K562 (cell line): ENCODE data around the gene LMAN2. TPM values are rescaled to one million over a fixed set of nuclear protein-coding genes. Genes with fewer than 3 reads are reported as not detected.

Experiments
- CBX2 ChIP-seq: fragments of 200-600 bp; sonication (generic); IDR thresholded peaks from one replicate; pipeline ENCODE4 v1.6.1; 2012; ENCODE audit warnings: mild to moderate bottlenecking, low read length, inconsistent platforms; ENCODE audit not compliant: insufficient read depth, poor library complexity, severe bottlenecking
- CBX8 ChIP-seq: fragments of 200-600 bp; sonication (generic); IDR thresholded peaks from 2 replicates; pipeline ENCODE4 v1.6.1; 2012; ENCODE audit warnings: borderline replicate concordance, mixed run types, low read depth, mild to moderate bottlenecking, moderate library complexity, mixed read lengths, low read length, control low read depth, inconsistent platforms; ENCODE audit not compliant: poor library complexity, severe bottlenecking; ENCODE audit errors: extremely low read depth
- DIDO1 ChIP-seq: fragments of 450-650 bp; IDR thresholded peaks from 2 replicates; pipeline ENCODE4 v1.6.1; 2016; ENCODE audit warnings: low read depth, missing biosample characterization, missing genetic modification characterization
- ETV6 ChIP-seq, 3 experiments: fragments of 150-350 bp in 1 of 3; sonication (generic) in 1 of 3; formaldehyde crosslinking in 1 of 3; IDR thresholded peaks; 2 replicates each; pipeline versions ENCODE4 v1.6.1 to v1.8.0; 2014 to 2022; ENCODE audit warnings: borderline replicate concordance in 2 of 3, low read depth in 2 of 3, antibody characterized with exemption in 1 of 3, low read length in 1 of 3, mild to moderate bottlenecking in 1 of 3, missing genetic modification reagents in 1 of 3
- HDGF ChIP-seq: fragments of 450-650 bp; IDR thresholded peaks from 2 replicates; pipeline ENCODE4 v1.6.1; 2016
- JUN ChIP-seq, 2 experiments: sonication (generic) in 1 of 2; formaldehyde crosslinking in 1 of 2; IDR thresholded peaks; 2 replicates each; pipeline versions ENCODE4 v1.6.1 to v1.8.0; 2012 to 2022; ENCODE audit warnings: borderline replicate concordance in 2 of 2, mild to moderate bottlenecking in 2 of 2, improper control_type of control experiment in 1 of 2, low read depth in 1 of 2, low read length in 1 of 2, missing genetic modification reagents in 1 of 2
- KAT2B ChIP-seq: IDR thresholded peaks from one replicate; pipeline ENCODE4 v1.6.1; 2012; ENCODE audit warnings: low read depth, mild to moderate bottlenecking, control low read depth, inconsistent platforms, low read length, moderate library complexity
- MAZ ChIP-seq, 2 experiments: fragments of 450-650 bp in 1 of 2; sonication (generic) in 1 of 2; formaldehyde crosslinking; IDR thresholded peaks in 1 of 2; conservative IDR thresholded peaks in 1 of 2; 2 replicates each; pipeline versions ENCODE4 v1.4.0 to v1.5.0; 2020; ENCODE audit warnings: mild to moderate bottlenecking in 1 of 2, missing genetic modification reagents in 1 of 2
- NELFE ChIP-seq: IDR thresholded peaks from 2 replicates; pipeline ENCODE4 v1.6.1; 2011; ENCODE audit warnings: mild to moderate bottlenecking; ENCODE audit not compliant: insufficient read depth, insufficient read length
- NUFIP1 ChIP-seq: fragments of 450-650 bp; IDR thresholded peaks from 2 replicates; pipeline ENCODE4 v1.6.1; 2018; ENCODE audit not compliant: partially characterized antibody
- SMAD4 ChIP-seq: fragments of 250-450 bp; sonication (Bioruptor Pico); conservative IDR thresholded peaks from 2 replicates; pipeline ENCODE4 v1.8.0; 2021; ENCODE audit warnings: inconsistent platforms, mild to moderate bottlenecking, moderate library complexity
- STAT5B ChIP-seq: fragments of 250-450 bp; sonication (Bioruptor Pico); IDR thresholded peaks from 2 replicates; pipeline ENCODE4 v1.8.0; 2021; ENCODE audit warnings: mild to moderate bottlenecking, inconsistent platforms
- ZBTB1 ChIP-seq: sonication (generic); formaldehyde crosslinking; IDR thresholded peaks from 2 replicates; pipeline ENCODE4 v1.8.1; 2023; ENCODE audit warnings: missing genetic modification reagents, low read depth, mild to moderate bottlenecking, borderline replicate concordance
- ZNF24 ChIP-seq: fragments of 450-650 bp; IDR thresholded peaks from 2 replicates; pipeline ENCODE4 v1.6.1; 2016
- ZNF830 ChIP-seq: fragments of 250-450 bp; sonication (Bioruptor Pico); IDR thresholded peaks from 2 replicates; pipeline ENCODE4 v1.5.0; 2021; ENCODE audit warnings: mild to moderate bottlenecking
- polyA plus RNA-seq, 8 experiments: library from polyadenylated mRNA; depleted of rRNA in 4 of 8; stranded (reverse) in 5 of 8; unstranded in 3 of 8; fragments of >200 nt; fragmentation: Nextera tagmentation in 2 of 8; fragmentation: Illumina TruSeq in 1 of 8; extraction: Ambion mirVana in 2 of 8; extraction: Trizol in 1 of 8; gene quantifications; 2 replicates each; pipeline versions ENCODE4 v1.2.1 to v1.2.3, GENCODE V29; 2011 to 2014; ENCODE audit warnings: inconsistent platforms in 1 of 8, missing spikeins in 1 of 8
- total RNA-seq, 7 experiments: library from RNA; depleted of rRNA in 6 of 7; stranded (reverse); fragments of >200 nt in 6 of 7; fragmentation: Illumina TruSeq in 2 of 7; extraction: Trizol in 2 of 7; gene quantifications; 2 replicates each; pipeline versions ENCODE4 v1.2.1 to v1.2.3, GENCODE V29; 2011 to 2021; ENCODE audit warnings: low replicate concordance in 1 of 7
- TF ChIP-seq, protein P1 (sequence below): fragments of 450-650 bp; IDR thresholded peaks from 2 replicates; pipeline ENCODE4 v1.6.1; 2018; ENCODE audit not compliant: partially characterized antibody
- TF ChIP-seq, protein P2 (sequence below): sonication (generic); formaldehyde crosslinking; IDR thresholded peaks from 2 replicates; pipeline ENCODE4 v1.8.0; 2022; ENCODE audit warnings: mild to moderate bottlenecking, missing genetic modification reagents
- TF ChIP-seq, protein P3 (sequence below): fragments of 250-450 bp; sonication (Bioruptor Pico); IDR thresholded peaks from 2 replicates; pipeline ENCODE4 v1.5.0; 2020; ENCODE audit warnings: mild to moderate bottlenecking, borderline replicate concordance

Gene LMAN2
- total and polyA plus RNA-seq, 9 of the 15 experiments (the other 6 are each of a cell fraction or from before 2014, with no cell fraction given): 2.7 to 254 (median 136) TPM

DNA sequence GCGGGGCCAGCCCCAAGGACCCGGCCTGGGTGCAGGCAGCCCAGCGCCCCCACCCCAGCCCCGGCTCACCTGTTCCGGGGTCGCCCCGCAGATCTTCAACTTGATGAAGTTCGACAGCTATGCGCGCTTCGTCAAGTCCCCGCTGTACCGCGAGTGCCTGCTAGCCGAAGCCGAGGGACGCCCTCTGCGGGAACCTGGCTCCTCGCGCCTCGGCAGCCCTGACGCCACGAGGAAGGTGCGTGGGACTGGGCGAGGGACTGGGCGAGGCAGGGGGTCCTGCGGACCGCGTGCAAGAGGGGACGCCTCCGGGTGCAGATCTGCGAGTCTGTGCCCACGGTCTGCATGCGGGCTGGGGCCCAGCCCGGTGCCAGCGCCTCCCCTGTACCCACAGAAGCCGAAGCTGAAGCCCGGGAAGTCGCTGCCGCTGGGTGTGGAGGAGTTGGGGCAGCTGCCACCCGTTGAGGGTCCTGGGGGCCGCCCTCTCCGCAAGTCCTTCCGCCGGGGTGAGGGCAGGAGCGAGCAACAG, 15.9 kb upstream of the LMAN2 start (continued):
- TF ChIP-seq, protein P1, sequence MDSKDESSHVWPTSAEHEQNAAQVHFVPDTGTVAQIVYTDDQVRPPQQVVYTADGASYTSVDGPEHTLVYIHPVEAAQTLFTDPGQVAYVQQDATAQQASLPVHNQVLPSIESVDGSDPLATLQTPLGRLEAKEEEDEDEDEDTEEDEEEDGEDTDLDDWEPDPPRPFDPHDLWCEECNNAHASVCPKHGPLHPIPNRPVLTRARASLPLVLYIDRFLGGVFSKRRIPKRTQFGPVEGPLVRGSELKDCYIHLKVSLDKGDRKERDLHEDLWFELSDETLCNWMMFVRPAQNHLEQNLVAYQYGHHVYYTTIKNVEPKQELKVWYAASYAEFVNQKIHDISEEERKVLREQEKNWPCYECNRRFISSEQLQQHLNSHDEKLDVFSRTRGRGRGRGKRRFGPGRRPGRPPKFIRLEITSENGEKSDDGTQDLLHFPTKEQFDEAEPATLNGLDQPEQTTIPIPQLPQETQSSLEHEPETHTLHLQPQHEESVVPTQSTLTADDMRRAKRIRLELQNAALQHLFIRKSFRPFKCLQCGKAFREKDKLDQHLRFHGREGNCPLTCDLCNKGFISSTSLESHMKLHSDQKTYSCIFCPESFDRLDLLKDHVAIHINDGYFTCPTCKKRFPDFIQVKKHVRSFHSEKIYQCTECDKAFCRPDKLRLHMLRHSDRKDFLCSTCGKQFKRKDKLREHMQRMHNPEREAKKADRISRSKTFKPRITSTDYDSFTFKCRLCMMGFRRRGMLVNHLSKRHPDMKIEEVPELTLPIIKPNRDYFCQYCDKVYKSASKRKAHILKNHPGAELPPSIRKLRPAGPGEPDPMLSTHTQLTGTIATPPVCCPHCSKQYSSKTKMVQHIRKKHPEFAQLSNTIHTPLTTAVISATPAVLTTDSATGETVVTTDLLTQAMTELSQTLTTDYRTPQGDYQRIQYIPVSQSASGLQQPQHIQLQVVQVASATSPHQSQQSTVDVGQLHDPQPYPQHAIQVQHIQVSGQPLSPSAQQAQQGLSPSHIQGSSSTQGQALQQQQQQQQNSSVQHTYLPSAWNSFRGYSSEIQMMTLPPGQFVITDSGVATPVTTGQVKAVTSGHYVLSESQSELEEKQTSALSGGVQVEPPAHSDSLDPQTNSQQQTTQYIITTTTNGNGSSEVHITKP: no peak
- TF ChIP-seq, protein P2, sequence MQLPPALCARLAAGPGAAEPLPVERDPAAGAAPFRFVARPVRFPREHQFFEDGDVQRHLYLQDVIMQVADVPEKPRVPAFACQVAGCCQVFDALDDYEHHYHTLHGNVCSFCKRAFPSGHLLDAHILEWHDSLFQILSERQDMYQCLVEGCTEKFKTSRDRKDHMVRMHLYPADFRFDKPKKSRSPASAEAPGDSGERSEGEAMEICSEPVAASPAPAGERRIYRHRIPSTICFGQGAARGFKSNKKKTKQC (CRISPR knock-in tag): peak; percentile 93
- TF ChIP-seq DIDO1 (tag): 0 out of 2 replicates have a peak, but pooled peaks have one; percentile 38
- TF ChIP-seq KAT2B: no peak
- peak; percentile 68 for TF ChIP-seq NUFIP1
- TF ChIP-seq ETV6 (IDR thresholded peaks at IDR 0.05; ENCODE audit: borderline replicate concordance in 1 of 2, low read depth in 2 of 2, low read length in 1 of 2): no peak; a peak in 1 of 4 replicates
- TF ChIP-seq ETV6 (CRISPR knock-in tag; IDR thresholded peaks at IDR 0.05; ENCODE audit: borderline replicate concordance): peak; percentile 53; the same call in 1 of the 2 replicates
- TF ChIP-seq ZNF830 (CRISPR knock-in tag): no peak
- TF ChIP-seq MAZ (CRISPR knock-in tag; conservative IDR thresholded peaks at IDR 0.05 in 1 of 2, IDR thresholded peaks at IDR 0.05 in 1 of 2): peak; percentile 9 to 66
- TF ChIP-seq JUN (IDR thresholded peaks at IDR 0.05; ENCODE audit: borderline replicate concordance, low read depth, low read length): peak; percentile 59; the same call in 1 of the 2 replicates
- TF ChIP-seq JUN (CRISPR knock-in tag; IDR thresholded peaks at IDR 0.05; ENCODE audit: borderline replicate concordance): peak; percentile 89; the same call in 1 of the 2 replicates
- no peak for TF ChIP-seq STAT5B (CRISPR knock-in tag)
- no peak for TF ChIP-seq CBX2
- TF ChIP-seq, protein P3, sequence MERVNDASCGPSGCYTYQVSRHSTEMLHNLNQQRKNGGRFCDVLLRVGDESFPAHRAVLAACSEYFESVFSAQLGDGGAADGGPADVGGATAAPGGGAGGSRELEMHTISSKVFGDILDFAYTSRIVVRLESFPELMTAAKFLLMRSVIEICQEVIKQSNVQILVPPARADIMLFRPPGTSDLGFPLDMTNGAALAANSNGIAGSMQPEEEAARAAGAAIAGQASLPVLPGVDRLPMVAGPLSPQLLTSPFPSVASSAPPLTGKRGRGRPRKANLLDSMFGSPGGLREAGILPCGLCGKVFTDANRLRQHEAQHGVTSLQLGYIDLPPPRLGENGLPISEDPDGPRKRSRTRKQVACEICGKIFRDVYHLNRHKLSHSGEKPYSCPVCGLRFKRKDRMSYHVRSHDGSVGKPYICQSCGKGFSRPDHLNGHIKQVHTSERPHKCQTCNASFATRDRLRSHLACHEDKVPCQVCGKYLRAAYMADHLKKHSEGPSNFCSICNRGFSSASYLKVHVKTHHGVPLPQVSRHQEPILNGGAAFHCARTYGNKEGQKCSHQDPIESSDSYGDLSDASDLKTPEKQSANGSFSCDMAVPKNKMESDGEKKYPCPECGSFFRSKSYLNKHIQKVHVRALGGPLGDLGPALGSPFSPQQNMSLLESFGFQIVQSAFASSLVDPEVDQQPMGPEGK (CRISPR knock-in tag): no peak
- TF ChIP-seq CBX8: no peak
- peak; percentile 62; the same call in 1 of the 2 replicates for TF ChIP-seq ZBTB1 (CRISPR knock-in tag)
- peak; percentile 52; the same call in 1 of the 2 replicates for TF ChIP-seq SMAD4
- no peak for TF ChIP-seq HDGF
- no peak for TF ChIP-seq NELFE
- no peak for TF ChIP-seq ZNF24
